IMR-90 (cell line): ENCODE data around the gene THSD7B. TPM values are rescaled to one million over a fixed set of nuclear protein-coding genes. Genes with fewer than 3 reads are reported as not detected.

Experiments used
- ATAC-seq: fragments of 200-7000 bp; cut with Tn5 transposase; 2 replicates; pipeline ENCODE4 v1.9.1; 2020; ENCODE audit warnings: low read depth, mild to moderate bottlenecking, moderate library complexity
- BruUV-seq: library from RNA; stranded (reverse); fragments of 400-500 nt; replicated peaks from 2 replicates; lab custom pipeline; 2021; lab: Mats Ljungman, UMichigan
- CTCF ChIA-PET: fragments of 300-600 bp; formaldehyde crosslinking; extraction: SDS; loops from one replicate; lab custom pipeline; 2021; ENCODE audit warnings: antibody characterized with exemption; lab: Yijun Ruan, JAX
- POLR2A ChIA-PET: fragments of 300-600 bp; sonication (Branson Sonifier 250); formaldehyde crosslinking; loops from one replicate; lab custom pipeline; 2022; ENCODE audit warnings: antibody characterized with exemption; ENCODE audit not compliant: unreplicated experiment; lab: Charles Lee
- DNase-seq: peaks from one replicate; pipeline ENCODE4 v3.0.0; 2013
- H2AFZ ChIP-seq: replicated peaks from 2 replicates; pipeline ENCODE3; 2013; ENCODE audit warnings: low read length, mild to moderate bottlenecking; ENCODE audit not compliant: poor library complexity
- H2AK5ac ChIP-seq: 2 replicates; pipeline ENCODE4 v1.6.1; 2013; ENCODE audit warnings: low read depth, low read length, inconsistent platforms
- H2AK9ac ChIP-seq: replicated peaks from 2 replicates; pipeline ENCODE3; 2013; ENCODE audit warnings: mild to moderate bottlenecking, low read depth, low read length, moderate library complexity; ENCODE audit not compliant: poor library complexity
- H2BK120ac ChIP-seq: 2 replicates; pipeline ENCODE4 v1.6.1; 2013; ENCODE audit warnings: low read depth, low read length, inconsistent platforms
- H2BK15ac ChIP-seq: 3 replicates; pipeline ENCODE4 v1.6.1; 2013; ENCODE audit warnings: low read depth, low read length, inconsistent platforms
- H2BK20ac ChIP-seq: 2 replicates; pipeline ENCODE4 v1.6.1; 2013; ENCODE audit warnings: low read depth, mild to moderate bottlenecking, inconsistent platforms, low read length, moderate library complexity
- H2BK5ac ChIP-seq: 2 replicates; pipeline ENCODE4 v1.6.1; 2013; ENCODE audit warnings: mild to moderate bottlenecking, low read depth, low read length, inconsistent platforms; ENCODE audit not compliant: poor library complexity, severe bottlenecking
- H3K14ac ChIP-seq: replicated peaks from 2 replicates; pipeline ENCODE4 v1.6.1; 2013; ENCODE audit warnings: low read depth, low read length, inconsistent platforms
- H3K18ac ChIP-seq: 2 replicates; pipeline ENCODE4 v1.6.1; 2013; ENCODE audit warnings: low read depth, low read length, control low read depth
- H3K23ac ChIP-seq: 2 replicates; pipeline ENCODE4 v1.6.1; 2013; ENCODE audit warnings: low read depth, low read length, inconsistent platforms
- H3K27ac ChIP-seq: 2 replicates; pipeline ENCODE4 v1.5.1; 2013; ENCODE audit warnings: mild to moderate bottlenecking, control low read depth, low read length; ENCODE audit not compliant: insufficient read depth
- H3K27me3 ChIP-seq: 2 replicates; pipeline ENCODE4 v1.6.1; 2013; ENCODE audit warnings: low read length; ENCODE audit not compliant: control insufficient read depth, insufficient read depth
- H3K36me3 ChIP-seq: 2 replicates; pipeline ENCODE4 v1.6.1; 2013; ENCODE audit warnings: low read length, mixed read lengths; ENCODE audit not compliant: control insufficient read depth, insufficient read depth
- H3K4ac ChIP-seq: 2 replicates; pipeline ENCODE4 v1.6.1; 2013; ENCODE audit warnings: low read depth, low read length, inconsistent platforms
- H3K4me1 ChIP-seq: 2 replicates; pipeline ENCODE4 v1.6.1; 2013; ENCODE audit warnings: low read length, mixed read lengths; ENCODE audit not compliant: control insufficient read depth, insufficient read depth
- H3K4me2 ChIP-seq: 2 replicates; pipeline ENCODE4 v1.6.1; 2013; ENCODE audit warnings: low read depth, mild to moderate bottlenecking, control low read depth, low read length, moderate library complexity
- H3K4me3 ChIP-seq: 2 replicates; pipeline ENCODE4 v1.5.1; 2013; ENCODE audit warnings: low read depth, mild to moderate bottlenecking, control low read depth, low read length, moderate library complexity; ENCODE audit not compliant: insufficient read depth
- H3K56ac ChIP-seq: 2 replicates; pipeline ENCODE4 v1.6.1; 2013; ENCODE audit warnings: low read length, inconsistent platforms; ENCODE audit not compliant: insufficient read depth; ENCODE audit errors: extremely low read depth
- H3K79me1 ChIP-seq, 2 experiments: 2 replicates each; pipeline ENCODE4 v1.6.1; 2013; ENCODE audit warnings: low read length in 2 of 2, inconsistent platforms in 1 of 2, low read depth in 1 of 2
- H3K9ac ChIP-seq: 2 replicates; pipeline ENCODE4 v1.6.1; 2013; ENCODE audit warnings: low read depth, low read length, control low read depth
- H3K9me1 ChIP-seq: 2 replicates; pipeline ENCODE4 v1.6.1; 2013; ENCODE audit warnings: low read length, inconsistent platforms; ENCODE audit not compliant: insufficient read depth
- H3K9me3 ChIP-seq: 2 replicates; pipeline ENCODE4 v1.6.1; 2013; ENCODE audit warnings: low read length; ENCODE audit not compliant: control insufficient read depth, insufficient read depth
- H4K20me1 ChIP-seq: 2 replicates; pipeline ENCODE4 v1.6.1; 2013; ENCODE audit warnings: low read length, inconsistent platforms; ENCODE audit not compliant: insufficient read depth
- H4K5ac ChIP-seq: 2 replicates; pipeline ENCODE4 v1.6.1; 2013; ENCODE audit warnings: mild to moderate bottlenecking, low read depth, low read length, control low read depth
- H4K8ac ChIP-seq, 2 experiments: 2 replicates each; pipeline ENCODE4 v1.6.1; 2013; ENCODE audit warnings: low read depth in 2 of 2, low read length in 2 of 2, control low read depth in 1 of 2, inconsistent platforms in 1 of 2
- H4K91ac ChIP-seq: 2 replicates; pipeline ENCODE4 v1.6.1; 2013; ENCODE audit warnings: low read depth, low read length, inconsistent platforms; ENCODE audit not compliant: insufficient read depth
- CHD1 ChIP-seq: IDR thresholded peaks from 2 replicates; pipeline ENCODE4 v1.6.1; 2012; ENCODE audit warnings: low read depth, low read length, improper control_type of control experiment
- ELK1 ChIP-seq: fragments of 150-350 bp; IDR thresholded peaks from 2 replicates; pipeline ENCODE4 v1.6.1; 2016; ENCODE audit warnings: low read depth, mild to moderate bottlenecking, low read length, moderate library complexity, borderline replicate concordance
- FOS ChIP-seq: fragments of 150-350 bp; IDR thresholded peaks from 2 replicates; pipeline ENCODE4 v1.6.1; 2016; ENCODE audit warnings: low read depth, low read length
- MAFK ChIP-seq: IDR thresholded peaks from 2 replicates; pipeline ENCODE4 v1.6.1; 2012; ENCODE audit warnings: low read depth, low read length, improper control_type of control experiment
- MXI1 ChIP-seq: IDR thresholded peaks from 2 replicates; pipeline ENCODE4 v1.6.1; 2012; ENCODE audit warnings: low read depth, mild to moderate bottlenecking, low read length, moderate library complexity, borderline replicate concordance
- NFE2L2 ChIP-seq: fragments of 150-350 bp; IDR thresholded peaks from 2 replicates; pipeline ENCODE4 v1.6.1; 2016; ENCODE audit warnings: low read depth, mild to moderate bottlenecking, low read length
- POLR2A ChIP-seq: IDR thresholded peaks from 2 replicates; pipeline ENCODE4 v1.6.1; 2012; ENCODE audit warnings: mild to moderate bottlenecking, low read depth, low read length
- RAD21 ChIP-seq: IDR thresholded peaks from 2 replicates; pipeline ENCODE4 v1.6.1; 2012; ENCODE audit warnings: low read length, improper control_type of control experiment
- RFX5 ChIP-seq: IDR thresholded peaks from 2 replicates; pipeline ENCODE4 v1.8.0; 2012; ENCODE audit warnings: low read depth, mild to moderate bottlenecking, low read length, moderate library complexity
- WGBS, 2 experiments: methylation state at CpG; one replicate each; pipeline versions ENCODE4 v1.1.5 to v1.1.7; 2013; ENCODE audit warnings: missing lambda C conversion rate in 2 of 2; ENCODE audit not compliant: insufficient read length in 1 of 2; ENCODE audit errors: extremely low coverage in 2 of 2; 5-methylcytosine and 5-hydroxymethylcytosine counted together
- dilution Hi-C: fragments of 300-500 bp; cut with HindIII; formaldehyde crosslinking; loops from one replicate; pipeline ENCODE4 v1.14.3; 2018; ENCODE audit warnings: low sequenced_read_pairs; ENCODE audit not compliant: unreplicated experiment
- in situ Hi-C: fragments of 300-500 bp; cut with MboI; formaldehyde crosslinking; loops from 3 replicates; pipeline ENCODE4 v1.14.3; 2019; ENCODE audit warnings: low sequenced_read_pairs, inconsistent platforms, mixed read lengths
- intact Hi-C: fragments of 100-400 bp; cut with micrococcal nuclease; formaldehyde crosslinking; loops from 2 replicates; pipeline ENCODE4 v1.10.0; 2022
- polyA plus RNA-seq, 3 experiments: library from polyadenylated mRNA; depleted of rRNA; stranded (reverse); fragments of >200 nt; gene quantifications; 2 replicates each; pipeline ENCODE4 v1.2.3, GENCODE V29; 2012; ENCODE audit warnings: low replicate concordance in 1 of 3
- total RNA-seq: library from RNA; depleted of rRNA; stranded (reverse); fragments of >200 nt; gene quantifications from 2 replicates; pipeline ENCODE4 v1.2.3, GENCODE V29; 2012

Gene THSD7B
- total and polyA plus RNA-seq, 2 of the 4 experiments (the other 2 are of a cell fraction), result not detected

DNA sequence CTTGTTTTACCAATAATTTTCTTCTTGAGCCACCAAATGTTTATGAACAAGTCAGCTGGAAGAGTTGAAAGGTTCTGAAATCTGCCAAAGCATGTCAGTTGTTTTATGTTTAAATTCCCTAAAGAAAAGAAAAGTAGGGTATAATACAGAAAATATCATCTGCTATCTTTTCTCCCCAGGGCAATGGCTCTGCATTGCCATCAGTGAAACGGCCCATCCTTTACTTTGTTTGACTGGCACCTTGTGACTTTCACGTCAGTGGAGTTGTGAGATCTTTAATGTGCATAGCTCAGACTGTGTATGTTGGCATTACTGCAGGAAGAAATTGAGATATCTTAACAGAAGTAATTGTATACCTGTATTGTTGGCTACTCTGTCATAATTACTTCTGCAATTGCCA, 239.9 kb downstream of the THSD7B start:
- Histone ChIP-seq H4K20me1 (no peaks in the 10 kb centered on the region), H3K9me3 (peaks cover 2% of the 10 kb centered on the region; the same call in 1 of the 2 replicates), H2AK9ac (no peak overlapping the region), H2AFZ (no peak overlapping the region), H3K27ac (no peak overlapping the region), H4K8ac (no peak overlapping the region), H3K4ac (no peak overlapping the region), H3K4me3 (no peak overlapping the region), H4K5ac (no peak overlapping the region), H3K9ac (no peak overlapping the region), H3K14ac (no peak overlapping the region), H2BK120ac (no peak overlapping the region), H3K27me3 (no peaks in the 10 kb centered on the region), H2BK20ac (no peak overlapping the region), H2AK5ac (no peak overlapping the region), H3K4me1 (no peaks in the 10 kb centered on the region), H3K56ac (no peak overlapping the region), H2BK15ac (no peak overlapping the region), H3K9me1 (no peaks in the 10 kb centered on the region), H2BK5ac (no peak overlapping the region), H4K91ac (no peak overlapping the region), H3K18ac (no peak overlapping the region), H3K4me2 (no peak overlapping the region), H3K23ac (no peak overlapping the region), H3K36me3 (no peaks in the 10 kb centered on the region), H3K79me1 (no peaks in the 10 kb centered on the region)
- in situ Hi-C loops (no loop called here), dilution Hi-C loops (no loop called here), intact Hi-C loops (no loop called here)
- TF ChIP-seq MXI1 (no peak), ELK1 (no peak), RAD21 (no peak), RFX5 (no peak), CHD1 (no peak), NFE2L2 (no peak), MAFK (no peak), FOS (no peak), POLR2A (no peak)
- no CpG with 5 or more reads among the region's 2 CpGs for WGBS, 2 experiments
- ChIA-PET CTCF (no interaction called here), POLR2A (no interaction called here)
- DNase-seq (no peak), ATAC-seq (no peak)
- BruUV-seq, result no TSS peak
